ENCODE data around the gene LIPH.

- TF ChIP-seq POLR2A (IDR thresholded peaks at IDR 0.05), result no peak
- TF ChIP-seq CTCF (IDR thresholded peaks at IDR 0.05), result peak in 2 of 6 experiments; percentile 11 to 44
These were observed 2.7 kb upstream of the LIPH start for GRCh38 chr3:185555101-185555501.
